ENCODE data around the gene PAFAH1B2. TPM values are rescaled to one million over a fixed set of nuclear protein-coding genes. Genes with fewer than 3 reads are reported as not detected.
"Not testable (repeated sequence)": the region's sequence is repeated elsewhere in the genome, so short reads cannot be mapped to it uniquely, and the experiment has no call there.

PAFAH1B2 gene
- total RNA-seq, 6 donors from 2014 or later = 63.9 to 101 (median 81.3) TPM

DNA sequence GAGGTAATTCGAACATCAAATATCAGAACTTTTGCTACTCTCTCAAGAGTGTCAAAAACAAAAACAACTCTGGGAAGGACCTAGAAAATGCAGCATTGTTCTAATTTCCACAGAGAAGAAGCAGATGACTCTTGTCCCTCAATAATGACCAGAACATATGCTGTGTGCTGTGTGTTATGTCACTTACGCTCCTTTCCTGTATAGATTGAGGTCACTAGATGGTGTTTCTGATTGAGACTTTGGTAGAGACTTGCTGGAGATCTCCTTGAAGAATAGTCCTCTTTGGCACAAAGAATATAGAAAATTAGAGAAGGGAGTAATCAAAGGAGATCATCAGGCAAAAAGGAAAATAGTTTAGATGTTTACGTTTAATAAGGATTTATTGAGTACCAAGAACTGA, 43.5 kb upstream of the PAFAH1B2 start:
- no peak for ATAC-seq (ENCODE audit: low FRiP score in 2 of 2)
- WGBS, 2 donors = 90 to 93% methylated on average over 3 of the region's 3 CpGs

DNA sequence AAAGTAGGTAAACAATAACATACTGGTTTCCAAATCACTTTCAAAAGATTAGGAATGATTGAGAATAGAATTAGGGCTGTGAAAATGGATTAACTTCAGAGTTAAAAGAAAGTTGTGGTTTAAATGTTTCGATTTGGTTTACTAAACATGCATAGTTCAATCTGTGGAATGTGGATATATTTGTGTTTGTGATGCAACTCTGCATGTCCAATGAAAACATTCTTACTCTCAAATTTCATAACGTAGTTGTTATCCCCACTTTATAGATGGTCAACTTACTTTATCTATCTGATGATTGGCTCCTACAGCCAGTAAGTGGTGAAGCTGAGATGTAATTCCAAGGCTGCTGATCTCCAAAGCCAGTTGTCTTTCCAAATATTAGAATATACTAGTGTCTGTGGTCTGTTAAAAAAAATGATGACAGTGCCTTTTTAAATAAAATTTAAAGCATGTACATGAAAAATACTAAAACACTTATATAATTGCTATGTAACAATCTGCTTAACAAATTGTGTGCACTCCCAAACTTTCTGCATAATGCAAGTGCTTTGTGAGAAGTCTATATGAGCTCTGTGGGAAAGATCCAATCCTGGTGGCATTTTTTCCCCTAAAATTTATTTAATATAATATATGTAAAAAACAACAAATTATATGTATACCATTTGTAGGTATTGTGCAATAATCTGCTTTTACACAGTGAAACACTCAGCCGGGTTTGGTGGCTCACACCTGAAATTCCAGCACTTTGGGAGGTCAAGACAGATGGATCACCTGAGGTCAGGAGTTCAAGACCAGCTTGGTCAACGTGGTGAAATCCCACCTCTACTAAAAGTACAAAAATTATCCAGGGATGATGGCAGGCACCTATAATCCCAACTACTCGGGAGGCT, 36.1 kb upstream of the PAFAH1B2 start:
- no peaks in the 10 kb centered on the region for H3K36me3 ChIP-seq
- TF ChIP-seq, protein P1, sequence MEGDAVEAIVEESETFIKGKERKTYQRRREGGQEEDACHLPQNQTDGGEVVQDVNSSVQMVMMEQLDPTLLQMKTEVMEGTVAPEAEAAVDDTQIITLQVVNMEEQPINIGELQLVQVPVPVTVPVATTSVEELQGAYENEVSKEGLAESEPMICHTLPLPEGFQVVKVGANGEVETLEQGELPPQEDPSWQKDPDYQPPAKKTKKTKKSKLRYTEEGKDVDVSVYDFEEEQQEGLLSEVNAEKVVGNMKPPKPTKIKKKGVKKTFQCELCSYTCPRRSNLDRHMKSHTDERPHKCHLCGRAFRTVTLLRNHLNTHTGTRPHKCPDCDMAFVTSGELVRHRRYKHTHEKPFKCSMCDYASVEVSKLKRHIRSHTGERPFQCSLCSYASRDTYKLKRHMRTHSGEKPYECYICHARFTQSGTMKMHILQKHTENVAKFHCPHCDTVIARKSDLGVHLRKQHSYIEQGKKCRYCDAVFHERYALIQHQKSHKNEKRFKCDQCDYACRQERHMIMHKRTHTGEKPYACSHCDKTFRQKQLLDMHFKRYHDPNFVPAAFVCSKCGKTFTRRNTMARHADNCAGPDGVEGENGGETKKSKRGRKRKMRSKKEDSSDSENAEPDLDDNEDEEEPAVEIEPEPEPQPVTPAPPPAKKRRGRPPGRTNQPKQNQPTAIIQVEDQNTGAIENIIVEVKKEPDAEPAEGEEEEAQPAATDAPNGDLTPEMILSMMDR (IDR thresholded peaks at IDR 0.05) = no peak
- no peak for DNase-seq
- no peaks in the 10 kb centered on the region for H3K9me3 ChIP-seq
- H3K27ac ChIP-seq = no peak overlapping the region
- H3K27me3 ChIP-seq = no peaks in the 10 kb centered on the region
- no peak for ATAC-seq (ENCODE audit: low FRiP score in 2 of 2)
- peaks cover 0 to 8% (median 1%) of the 10 kb centered on the region in 4 donors for H3K4me1 ChIP-seq
- H3K4me3 ChIP-seq = no peak overlapping the region
- 53 to 61% methylated on average over 5 of the region's 5 CpGs for WGBS, 2 donors

More for the DNA sequence above, 43.5 kb upstream of the PAFAH1B2 start:
- TF ChIP-seq, protein P1 (IDR thresholded peaks at IDR 0.05) = no peak
- TF ChIP-seq EP300 (IDR thresholded peaks at IDR 0.05) = no peak
- no peak for TF ChIP-seq POLR2AphosphoS5 (IDR thresholded peaks at IDR 0.05)
- H3K36me3 ChIP-seq = no peaks in the 10 kb centered on the region
- no peaks in the 10 kb centered on the region for H3K27me3 ChIP-seq
- peaks cover 20 to 32% (median 27%) of the 10 kb centered on the region in 4 donors for H3K4me1 ChIP-seq
- H3K4me3 ChIP-seq = no peak overlapping the region
- H3K27ac ChIP-seq = peak overlapping the region in 1 of 4 donors; percentile 95
- no peak for DNase-seq
- no peaks in the 10 kb centered on the region for H3K9me3 ChIP-seq

DNA sequence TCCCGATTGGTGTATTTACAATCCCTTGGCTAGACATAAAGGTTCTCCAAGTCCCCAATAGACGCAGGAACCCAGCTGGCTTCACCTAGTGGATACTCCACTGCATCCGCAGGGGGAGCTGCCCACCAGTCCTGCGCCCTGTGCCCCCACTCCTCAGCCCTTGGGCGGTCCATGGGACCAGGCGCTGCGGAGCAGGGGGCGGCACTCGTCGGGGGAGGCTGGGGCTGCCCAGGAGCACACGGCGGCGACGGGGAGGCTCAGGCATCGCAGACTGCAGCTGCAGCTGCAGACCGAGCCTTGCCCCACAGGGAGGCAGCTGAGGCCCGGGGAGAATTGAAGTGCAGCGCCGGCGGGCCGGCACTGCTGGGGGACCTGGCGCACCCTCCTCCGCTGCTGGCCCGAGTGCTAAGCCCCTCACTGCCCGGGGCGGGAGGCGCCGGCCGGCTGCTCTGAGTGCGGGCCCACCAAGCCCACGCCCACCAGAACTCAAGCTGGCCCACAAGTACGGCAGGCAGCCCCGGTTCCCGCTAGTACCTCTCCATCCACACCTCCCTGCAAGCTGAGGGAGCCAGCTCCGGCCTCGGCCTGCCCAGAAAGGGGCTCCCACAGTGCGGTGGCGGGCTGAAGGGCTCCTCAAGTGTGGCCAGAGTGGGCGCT, 33.7 kb upstream of the PAFAH1B2 start:
- TF ChIP-seq EP300 (IDR thresholded peaks at IDR 0.05) (no peak), POLR2AphosphoS5 (IDR thresholded peaks at IDR 0.05) (no peak), POLR2A (IDR thresholded peaks at IDR 0.05) (no peak)
- TF ChIP-seq, protein P1 (IDR thresholded peaks at IDR 0.05) = no peak
- Histone ChIP-seq H3K9me3 (no peaks in the 10 kb centered on the region), H3K27ac (no peak overlapping the region), H3K27me3 (no peaks in the 10 kb centered on the region), H3K4me1 (peaks cover 0 to 8% (median 1%) of the 10 kb centered on the region in 4 donors), H3K4me3 (no peak overlapping the region), H3K36me3 (no peaks in the 10 kb centered on the region)
- no peak for ATAC-seq (ENCODE audit: low FRiP score in 2 of 2)
- peak in 1 of 2 donors; percentile 71 for DNase-seq
- WGBS, 2 donors = 94 to 100% methylated on average over 7 to 39 of the region's 39 CpGs

DNA sequence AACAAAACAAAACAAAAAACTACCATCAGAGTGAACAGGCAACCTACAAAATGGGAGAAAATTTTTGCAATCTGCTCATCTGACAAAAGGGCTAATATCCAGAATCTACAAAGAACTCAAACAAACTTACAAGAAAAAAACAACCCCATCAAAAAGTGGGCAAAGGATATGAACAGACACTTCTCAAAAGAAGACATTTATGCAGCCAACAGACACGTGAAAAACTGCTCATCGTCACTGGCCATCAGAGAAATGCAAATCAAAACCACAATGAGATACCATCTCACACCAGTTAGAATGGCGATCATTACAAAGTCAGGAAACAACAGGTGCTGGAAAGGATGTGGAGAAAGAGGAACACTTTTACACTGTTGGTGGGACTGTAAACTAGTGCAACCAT, 31.6 kb upstream of the PAFAH1B2 start:
- ATAC-seq (ENCODE audit: low FRiP score in 2 of 2); H3K36me3 ChIP-seq; H3K4me1 ChIP-seq; DNase-seq; H3K27ac ChIP-seq; H3K4me3 ChIP-seq; H3K27me3 ChIP-seq; H3K9me3 ChIP-seq: not testable (repeated sequence)
- 32 to 41% methylated on average over 3 of the region's 3 CpGs for WGBS, 2 donors

DNA sequence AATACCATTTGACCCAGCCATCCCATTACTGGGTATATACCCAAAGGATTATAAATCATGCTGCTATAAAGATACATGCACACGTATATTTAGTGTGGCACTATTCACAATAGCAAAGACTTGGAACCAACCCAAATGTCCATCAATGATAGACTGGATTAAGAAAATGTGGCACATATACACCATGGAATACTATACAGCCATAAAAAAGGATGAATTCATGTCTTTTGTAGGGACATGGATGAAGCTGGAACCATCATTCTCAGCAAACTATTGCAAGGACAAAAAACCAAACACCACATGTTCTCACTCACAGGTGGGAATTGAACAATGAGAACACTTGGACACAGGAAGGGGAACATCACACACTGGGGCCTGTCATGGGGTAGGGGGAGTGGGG, 31.1 kb upstream of the PAFAH1B2 start:
- H3K36me3 ChIP-seq; H3K4me1 ChIP-seq; ATAC-seq (ENCODE audit: low FRiP score in 2 of 2); DNase-seq; H3K9me3 ChIP-seq; H3K4me3 ChIP-seq; H3K27ac ChIP-seq; H3K27me3 ChIP-seq: not testable (repeated sequence)
- 60 to 63% methylated on average over 1 of the region's 1 CpG for WGBS, 2 donors

DNA sequence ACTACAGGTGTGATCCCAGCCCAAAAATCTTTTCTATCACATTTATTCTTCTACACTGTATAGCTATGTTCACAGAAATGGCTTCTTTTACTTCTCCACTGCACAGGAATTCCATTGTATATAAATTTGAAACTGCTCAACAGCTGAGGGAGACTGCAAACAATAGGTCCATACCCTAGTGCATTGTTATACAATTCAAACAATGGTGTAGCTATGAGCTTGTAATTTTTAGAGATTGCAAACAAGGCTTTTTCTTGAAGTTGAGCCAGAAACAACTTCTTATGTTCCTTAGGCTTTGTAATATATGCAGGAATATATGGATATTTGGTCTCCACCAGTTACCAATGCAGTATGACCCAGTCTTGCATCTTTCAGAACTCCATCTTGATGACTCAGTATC, 26.4 kb upstream of the PAFAH1B2 start:
- no peak for ATAC-seq (ENCODE audit: low FRiP score in 2 of 2)
- DNase-seq = no peak
- Histone ChIP-seq H3K27me3 (no peaks in the 10 kb centered on the region), H3K27ac (no peak overlapping the region), H3K4me1 (no peaks in the 10 kb centered on the region), H3K9me3 (no peaks in the 10 kb centered on the region), H3K36me3 (no peaks in the 10 kb centered on the region), H3K4me3 (no peak overlapping the region)
- TF ChIP-seq, protein P1 (IDR thresholded peaks at IDR 0.05) = no peak
- TF ChIP-seq POLR2A (IDR thresholded peaks at IDR 0.05) = no peak
